OCI-LY7 (cell line): Measurements from ENCODE around the gene PPP3CA.

ENCODE experiments used
- CTCF ChIP-seq: fragments of 200-600 bp; sonication (generic); conservative IDR thresholded peaks from 2 replicates; pipeline ENCODE4 v1.5.1; 2014; ENCODE audit warnings: mild to moderate bottlenecking, antibody characterized with exemption, low read length, moderate library complexity, mixed read lengths
- EZH2phosphoT487 ChIP-seq: fragments of 200-600 bp; sonication (generic); IDR thresholded peaks from 2 replicates; pipeline ENCODE4 v1.6.1; 2018; ENCODE audit warnings: low read depth, borderline replicate concordance, mild to moderate bottlenecking, mixed run types, antibody characterized with exemption, low read length, moderate library complexity, mixed read lengths

GRCh38 chr4:101126059-101126458 is 221.3 kb downstream of the PPP3CA start:
- TF ChIP-seq EZH2phosphoT487: no peak
- no peak for TF ChIP-seq CTCF
